Smooth muscle cell (in vitro differentiated cells): Measurements from ENCODE around the gene CD79B. TPM values are rescaled to one million over a fixed set of nuclear protein-coding genes. Genes with fewer than 3 reads are reported as not detected.

Source experiments
- DNase-seq: peaks from one replicate; lab custom pipeline; 2025; ENCODE audit not compliant: unreplicated experiment; lab: John Stamatoyannopoulos, UW
- H2AFZ ChIP-seq: fragments of 200-600 bp; sonication (generic); 2 replicates; pipeline ENCODE4 v1.6.0; 2016; ENCODE audit warnings: antibody characterized with exemption, low read depth, mild to moderate bottlenecking
- H3F3A ChIP-seq: fragments of 200-600 bp; sonication (generic); 2 replicates; pipeline ENCODE4 v1.6.0; 2017; ENCODE audit warnings: antibody characterized with exemption, low read depth
- H3K27ac ChIP-seq: fragments of 200-600 bp; sonication (generic); 2 replicates; pipeline ENCODE4 v1.5.1; 2016; ENCODE audit warnings: low read depth, mild to moderate bottlenecking
- H3K27me3 ChIP-seq: fragments of 200-600 bp; sonication (generic); 2 replicates; pipeline ENCODE4 v1.6.1; 2016; ENCODE audit warnings: low read depth, mild to moderate bottlenecking
- H3K36me3 ChIP-seq: fragments of 200-600 bp; sonication (generic); 2 replicates; pipeline ENCODE4 v1.5.1; 2016; ENCODE audit warnings: low read depth
- H3K4me1 ChIP-seq: fragments of 200-600 bp; sonication (generic); 2 replicates; pipeline ENCODE4 v1.5.1; 2016; ENCODE audit warnings: low read depth
- H3K4me2 ChIP-seq: fragments of 200-600 bp; sonication (generic); 2 replicates; pipeline ENCODE4 v1.6.0; 2016; ENCODE audit warnings: mild to moderate bottlenecking
- H3K4me3 ChIP-seq: fragments of 200-600 bp; sonication (generic); 2 replicates; pipeline ENCODE4 v1.5.1; 2016; ENCODE audit warnings: mild to moderate bottlenecking
- H3K79me2 ChIP-seq: fragments of 200-600 bp; sonication (generic); 2 replicates; pipeline ENCODE4 v1.6.0; 2016; ENCODE audit warnings: low read depth, mild to moderate bottlenecking
- H3K9ac ChIP-seq: fragments of 200-600 bp; sonication (generic); 2 replicates; pipeline ENCODE4 v1.6.0; 2016; ENCODE audit warnings: low read depth
- H3K9me3 ChIP-seq: fragments of 200-600 bp; sonication (generic); replicated peaks from 2 replicates; pipeline ENCODE4 v1.5.1; 2016; ENCODE audit warnings: low read depth
- H4K20me1 ChIP-seq: fragments of 200-600 bp; sonication (generic); 2 replicates; pipeline ENCODE4 v1.6.0; 2016; ENCODE audit warnings: low read depth
- CTCF ChIP-seq: fragments of 200-600 bp; sonication (generic); IDR thresholded peaks from 2 replicates; pipeline ENCODE4 v1.5.1; 2017; ENCODE audit warnings: borderline replicate concordance, mild to moderate bottlenecking, antibody characterized with exemption; ENCODE audit not compliant: insufficient read depth, poor library complexity, severe bottlenecking
- WGBS: methylation state at CpG from one replicate; pipeline ENCODE4 v1.1.7; 2016; ENCODE audit warnings: low lambda C conversion rate; 5-methylcytosine and 5-hydroxymethylcytosine counted together
- polyA plus RNA-seq: library from polyadenylated mRNA; unstranded; fragments of >200 nt; fragmentation: Nextera tagmentation; extraction: Ambion mirVana; gene quantifications from 2 replicates; pipeline ENCODE4 v1.2.1, GENCODE V29; 2016
- total RNA-seq: library from RNA; depleted of rRNA; stranded (reverse); fragments of >200 nt; gene quantifications from 2 replicates; pipeline ENCODE4 v1.2.3, GENCODE V29; 2014

CD79B gene
- total and polyA plus RNA-seq, 2 experiments from 2014 or later: not detected

DNA sequence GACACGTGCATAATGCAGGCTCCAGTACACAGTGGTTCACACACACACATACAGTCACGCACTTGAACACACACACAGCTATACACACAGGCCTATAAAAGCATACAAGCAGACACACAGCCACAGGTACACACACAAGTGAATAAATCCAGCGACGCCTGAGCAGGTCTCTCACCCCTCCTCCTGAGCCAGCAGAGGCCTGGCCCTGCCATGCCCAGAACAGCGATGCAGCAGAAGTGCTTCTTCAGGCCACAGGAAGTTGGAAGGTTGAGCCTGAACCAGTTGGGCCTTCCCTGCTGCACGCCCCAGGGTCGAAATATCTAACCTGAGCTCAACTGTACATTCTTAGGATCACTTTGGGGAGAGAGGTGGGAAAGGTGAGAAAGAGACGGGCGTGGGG lies 7.3 kb upstream of the CD79B start:
- no peak overlapping the region for H2AFZ ChIP-seq
- no peak for DNase-seq
- no peak overlapping the region for H3K4me2 ChIP-seq
- H3K36me3 ChIP-seq: no peaks in the 10 kb centered on the region
- no peaks in the 10 kb centered on the region for H3F3A ChIP-seq
- H3K27me3 ChIP-seq: no peaks in the 10 kb centered on the region
- H3K4me3 ChIP-seq: no peak overlapping the region
- TF ChIP-seq CTCF: no peak
- no peaks in the 10 kb centered on the region for H3K4me1 ChIP-seq
- no peaks in the 10 kb centered on the region for H4K20me1 ChIP-seq
- WGBS: 95% methylated on average over 9 of the region's 9 CpGs
- H3K9me3 ChIP-seq: no peaks in the 10 kb centered on the region
- no peak overlapping the region for H3K27ac ChIP-seq
- no peak overlapping the region for H3K9ac ChIP-seq
- H3K79me2 ChIP-seq: no peaks in the 10 kb centered on the region

DNA sequence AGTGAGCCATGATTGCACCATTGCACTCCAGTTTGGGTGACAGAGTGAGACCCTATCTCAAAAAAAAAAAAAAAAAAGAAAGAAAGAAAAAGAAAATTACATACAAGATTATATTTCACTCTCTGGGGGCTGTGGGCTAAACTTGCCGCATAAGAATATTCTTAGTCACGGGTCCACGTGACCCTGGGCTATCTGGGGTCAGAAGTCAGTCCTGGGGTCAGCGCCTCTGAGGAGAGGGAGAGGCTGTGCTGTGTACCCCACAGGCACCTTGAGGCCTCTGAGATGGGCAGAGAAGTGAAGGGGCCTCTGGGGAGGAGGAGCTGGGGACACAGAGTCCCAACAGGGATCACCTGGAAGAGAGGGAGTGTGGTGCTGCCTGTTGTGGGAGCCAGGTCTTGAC lies 5.8 kb upstream of the CD79B start:
- Histone ChIP-seq H4K20me1 (no peaks in the 10 kb centered on the region), H3K36me3 (no peaks in the 10 kb centered on the region), H3K27me3 (no peaks in the 10 kb centered on the region), H3K9ac (no peak overlapping the region), H2AFZ (no peak overlapping the region), H3K9me3 (no peaks in the 10 kb centered on the region), H3K4me3 (no peak overlapping the region), H3K79me2 (no peaks in the 10 kb centered on the region), H3F3A (no peaks in the 10 kb centered on the region), H3K4me2 (no peak overlapping the region), H3K27ac (no peak overlapping the region), H3K4me1 (no peaks in the 10 kb centered on the region)
- no peak for DNase-seq
- TF ChIP-seq CTCF: no peak
- WGBS: 94% methylated on average over 4 of the region's 4 CpGs

- Histone ChIP-seq H3K36me3 (no peaks in the 10 kb centered on the region), H3K4me2 (no peak overlapping the region), H3K79me2 (no peaks in the 10 kb centered on the region), H2AFZ (no peak overlapping the region), H3K9me3 (no peaks in the 10 kb centered on the region), H3K4me3 (no peak overlapping the region), H3K4me1 (no peaks in the 10 kb centered on the region), H3K9ac (no peak overlapping the region), H3F3A (no peaks in the 10 kb centered on the region), H3K27ac (no peak overlapping the region), H3K27me3 (no peaks in the 10 kb centered on the region), H4K20me1 (no peaks in the 10 kb centered on the region)
- WGBS: 77% methylated on average over 6 of the region's 6 CpGs
- TF ChIP-seq CTCF: no peak
- no peak for DNase-seq
Observed at GRCh38 chr17:63937319-63937718, 5.2 kb upstream of the CD79B start.

DNA sequence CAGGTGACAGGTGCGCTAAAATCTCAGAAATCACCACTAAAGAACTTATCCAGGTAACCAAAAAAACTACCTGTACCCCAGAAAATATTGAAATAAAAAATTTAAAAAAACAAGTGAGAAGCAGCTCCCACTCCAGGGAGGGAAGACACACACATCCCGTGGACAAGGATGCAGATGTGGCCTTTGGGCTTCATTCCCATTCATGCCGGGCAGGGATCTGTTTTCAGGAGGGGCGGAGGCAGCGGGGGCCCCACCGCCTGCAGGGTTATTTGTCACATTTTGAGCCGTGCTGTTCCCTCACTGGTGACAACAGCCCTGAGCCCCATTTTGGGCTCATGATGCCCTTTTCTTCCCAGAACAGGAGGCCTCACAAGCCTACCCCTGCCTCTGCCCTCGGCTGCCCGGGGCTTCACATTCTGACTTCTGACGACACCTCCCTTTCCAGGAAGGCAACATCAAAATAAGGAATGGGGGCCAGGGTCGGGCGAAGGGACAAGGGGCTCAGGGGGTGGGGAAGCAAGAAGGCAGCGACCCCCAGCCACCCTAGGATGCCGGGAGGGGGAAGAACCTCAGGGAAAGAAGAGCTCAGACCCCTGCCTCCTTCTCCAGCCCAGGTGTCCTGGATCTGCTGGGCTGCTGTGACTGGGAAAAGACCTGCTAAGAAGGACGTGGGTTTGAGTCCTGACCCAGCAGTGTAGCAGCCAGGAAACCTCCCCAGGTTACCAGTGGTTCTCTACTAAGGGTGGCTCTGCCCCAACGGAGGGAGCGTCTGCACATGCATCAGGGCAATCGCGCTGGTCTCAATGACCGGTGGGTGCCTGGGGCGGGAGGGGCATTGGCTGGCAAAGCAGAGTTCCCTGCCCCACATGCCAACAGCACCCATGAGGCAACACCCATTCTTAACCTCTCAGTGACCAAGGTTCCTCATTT lies 2.3 kb upstream of the CD79B start:
- H4K20me1 ChIP-seq: no peaks in the 10 kb centered on the region
- no peaks in the 10 kb centered on the region for H3K4me1 ChIP-seq
- no peaks in the 10 kb centered on the region for H3K79me2 ChIP-seq
- no peak overlapping the region for H3K4me2 ChIP-seq
- H3K36me3 ChIP-seq: no peaks in the 10 kb centered on the region
- H3K9ac ChIP-seq: no peak overlapping the region
- TF ChIP-seq CTCF: no peak
- no peak overlapping the region for H2AFZ ChIP-seq
- H3F3A ChIP-seq: no peaks in the 10 kb centered on the region
- no peaks in the 10 kb centered on the region for H3K27me3 ChIP-seq
- H3K4me3 ChIP-seq: no peak overlapping the region
- no peak overlapping the region for H3K27ac ChIP-seq
- WGBS: 91% methylated on average over 21 of the region's 21 CpGs
- DNase-seq: no peak
- no peaks in the 10 kb centered on the region for H3K9me3 ChIP-seq
